Nephron (organoid): ENCODE data around the gene GRAMD1B.

Experiments
- H3K27ac Mint-ChIP-seq, 3 experiments: 2 replicates each; pipeline ENCODE4 v1.8.0; 2020; ENCODE audit warnings: mixed read lengths in 3 of 3, mild to moderate bottlenecking in 2 of 3, moderate library complexity in 1 of 3
- H3K27me3 Mint-ChIP-seq: 2 replicates; pipeline ENCODE4 v1.8.0; 2021; ENCODE audit warnings: low read depth, mild to moderate bottlenecking, moderate library complexity, mixed read lengths
- H3K36me3 Mint-ChIP-seq: 2 replicates; pipeline ENCODE4 v1.8.0; 2020; ENCODE audit warnings: low read depth, mixed read lengths
- H3K4me1 Mint-ChIP-seq: 2 replicates; pipeline ENCODE4 v1.8.0; 2020; ENCODE audit warnings: mixed read lengths
- H3K4me3 Mint-ChIP-seq, 3 experiments: 2 replicates each; pipeline ENCODE4 v1.8.0; 2020; ENCODE audit warnings: mild to moderate bottlenecking in 3 of 3, mixed read lengths in 3 of 3, moderate library complexity in 2 of 3
- H3K9me3 Mint-ChIP-seq: 2 replicates; pipeline ENCODE4 v1.8.0; 2020; ENCODE audit warnings: mixed read lengths
- TF ChIP-seq, protein P1 (sequence below), 3 experiments: fragments of 200-600 bp; sonication (generic); IDR thresholded peaks; one replicate each; pipeline ENCODE4 v1.5.0; 2021; ENCODE audit warnings: antibody characterized with exemption in 3 of 3; ENCODE audit not compliant: unreplicated experiment in 3 of 3

Gene GRAMD1B

DNA sequence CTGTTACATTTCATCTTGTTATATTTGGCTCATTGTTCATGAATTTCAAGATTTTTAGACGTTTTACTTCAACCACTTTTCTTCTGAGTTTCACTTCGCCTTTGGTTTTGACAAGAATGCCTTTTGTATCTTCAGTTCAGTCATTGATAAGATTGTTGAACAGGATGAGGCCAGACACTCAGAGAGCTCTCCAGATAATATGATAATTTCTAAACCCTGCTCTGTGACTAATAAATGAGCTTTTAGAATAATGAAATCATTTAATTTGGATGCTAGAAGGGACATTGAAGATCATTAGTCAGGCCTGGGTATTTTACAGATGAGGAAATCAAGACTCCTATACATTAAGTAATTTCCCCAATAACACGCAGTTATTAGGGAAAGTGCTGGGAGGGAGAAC, 37.2 kb upstream of the GRAMD1B start:
- peaks cover 7% of the 10 kb centered on the region for H3K4me1 Mint-ChIP-seq
- H3K36me3 Mint-ChIP-seq, result no peaks in the 10 kb centered on the region
- peaks cover 7% of the 10 kb centered on the region for H3K27me3 Mint-ChIP-seq
- no peaks in the 10 kb centered on the region for H3K9me3 Mint-ChIP-seq
- H3K27ac Mint-ChIP-seq, result no peak overlapping the region
- H3K4me3 Mint-ChIP-seq, result no peak overlapping the region
- TF ChIP-seq, protein P1, sequence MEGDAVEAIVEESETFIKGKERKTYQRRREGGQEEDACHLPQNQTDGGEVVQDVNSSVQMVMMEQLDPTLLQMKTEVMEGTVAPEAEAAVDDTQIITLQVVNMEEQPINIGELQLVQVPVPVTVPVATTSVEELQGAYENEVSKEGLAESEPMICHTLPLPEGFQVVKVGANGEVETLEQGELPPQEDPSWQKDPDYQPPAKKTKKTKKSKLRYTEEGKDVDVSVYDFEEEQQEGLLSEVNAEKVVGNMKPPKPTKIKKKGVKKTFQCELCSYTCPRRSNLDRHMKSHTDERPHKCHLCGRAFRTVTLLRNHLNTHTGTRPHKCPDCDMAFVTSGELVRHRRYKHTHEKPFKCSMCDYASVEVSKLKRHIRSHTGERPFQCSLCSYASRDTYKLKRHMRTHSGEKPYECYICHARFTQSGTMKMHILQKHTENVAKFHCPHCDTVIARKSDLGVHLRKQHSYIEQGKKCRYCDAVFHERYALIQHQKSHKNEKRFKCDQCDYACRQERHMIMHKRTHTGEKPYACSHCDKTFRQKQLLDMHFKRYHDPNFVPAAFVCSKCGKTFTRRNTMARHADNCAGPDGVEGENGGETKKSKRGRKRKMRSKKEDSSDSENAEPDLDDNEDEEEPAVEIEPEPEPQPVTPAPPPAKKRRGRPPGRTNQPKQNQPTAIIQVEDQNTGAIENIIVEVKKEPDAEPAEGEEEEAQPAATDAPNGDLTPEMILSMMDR (IDR thresholded peaks at IDR 0.05; ENCODE audit: unreplicated experiment in 3 of 3), result no peak

DNA sequence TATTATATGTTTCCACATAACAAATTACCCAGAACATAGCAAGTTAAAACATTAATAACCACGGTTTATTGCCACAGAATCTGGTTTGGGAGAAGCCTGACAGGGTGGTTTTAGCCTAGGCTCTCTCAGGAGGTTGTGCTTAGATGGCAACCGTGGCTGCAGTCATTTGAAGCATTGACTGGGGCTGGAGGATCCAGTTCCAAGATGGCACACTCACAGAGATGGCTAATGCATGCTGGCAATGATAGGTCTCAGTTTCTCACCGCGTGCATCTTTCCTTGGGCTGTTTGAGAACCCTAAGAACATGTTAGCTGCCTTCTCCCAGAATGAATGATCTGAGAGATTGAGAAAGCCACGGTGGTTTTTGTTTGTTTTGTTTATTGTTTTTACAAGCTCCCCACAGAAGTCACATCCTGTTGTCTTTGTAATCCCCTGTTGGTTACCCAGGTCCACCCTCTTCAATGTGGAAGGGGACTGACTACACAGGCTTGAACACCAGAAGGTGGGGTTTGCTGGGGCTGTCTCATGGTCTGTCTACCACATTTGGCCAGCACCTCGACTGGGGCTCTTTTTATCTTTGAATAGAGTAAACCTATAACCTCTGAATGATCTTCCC, 36.6 kb upstream of the GRAMD1B start:
- TF ChIP-seq, protein P1 (IDR thresholded peaks at IDR 0.05; ENCODE audit: unreplicated experiment in 3 of 3), result no peak
- Mint-ChIP-seq H3K4me3 (no peak overlapping the region), H3K27ac (no peak overlapping the region), H3K27me3 (peaks cover 5% of the 10 kb centered on the region), H3K9me3 (no peaks in the 10 kb centered on the region), H3K36me3 (no peaks in the 10 kb centered on the region), H3K4me1 (peaks cover 7% of the 10 kb centered on the region)

DNA sequence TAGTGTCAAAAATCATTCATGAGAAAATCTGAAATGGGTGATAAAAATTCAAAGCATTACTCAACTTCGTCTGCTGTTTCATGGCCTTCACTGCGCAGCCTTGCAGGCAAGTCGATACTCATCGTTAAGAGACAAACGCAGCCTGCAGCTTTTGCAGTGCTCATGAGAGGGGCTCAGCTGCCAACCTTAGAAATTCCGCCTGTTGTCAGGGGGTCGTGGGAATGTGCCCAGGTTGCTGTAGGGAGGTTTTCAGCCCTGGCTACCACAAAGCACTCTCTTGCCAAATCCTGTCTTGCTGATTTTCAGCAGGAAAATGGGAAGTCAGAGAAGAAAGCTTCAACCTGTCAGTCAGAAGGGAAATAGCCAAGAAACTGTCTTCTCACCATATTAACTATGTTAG, 25.4 kb upstream of the GRAMD1B start:
- peaks cover 24% of the 10 kb centered on the region for H3K4me1 Mint-ChIP-seq
- H3K27me3 Mint-ChIP-seq, result peaks cover 19% of the 10 kb centered on the region
- H3K4me3 Mint-ChIP-seq, result no peak overlapping the region
- H3K9me3 Mint-ChIP-seq, result no peaks in the 10 kb centered on the region
- TF ChIP-seq, protein P1 (IDR thresholded peaks at IDR 0.05; ENCODE audit: unreplicated experiment in 3 of 3), result no peak
- H3K36me3 Mint-ChIP-seq, result no peaks in the 10 kb centered on the region
- no peak overlapping the region for H3K27ac Mint-ChIP-seq

DNA sequence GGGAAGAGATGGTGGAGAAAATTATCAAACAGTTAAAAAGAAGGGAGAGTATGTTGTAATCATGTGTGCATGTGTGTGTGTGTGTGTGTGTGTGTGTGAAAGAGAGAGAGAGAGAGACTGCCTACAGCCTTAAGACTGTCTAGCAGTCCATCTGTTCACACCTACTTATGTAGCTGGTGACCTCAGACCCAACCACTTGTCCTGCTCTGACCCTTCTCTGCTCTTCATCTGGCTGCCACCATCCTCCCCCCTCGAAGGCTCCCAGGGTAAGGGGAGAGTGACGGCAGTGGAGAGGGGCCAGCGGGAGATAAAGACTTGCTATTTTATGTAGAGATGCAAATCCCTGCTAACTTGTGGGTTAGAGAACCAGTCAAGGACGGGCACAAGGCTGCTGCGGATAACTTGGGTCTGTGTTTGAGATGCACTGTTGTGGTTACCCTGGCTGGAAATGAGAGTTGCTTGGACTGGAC, 24.9 kb upstream of the GRAMD1B start:
- no peaks in the 10 kb centered on the region for H3K9me3 Mint-ChIP-seq
- H3K27me3 Mint-ChIP-seq, result peaks cover 19% of the 10 kb centered on the region
- no peak overlapping the region for H3K27ac Mint-ChIP-seq
- TF ChIP-seq, protein P1 (IDR thresholded peaks at IDR 0.05; ENCODE audit: unreplicated experiment in 3 of 3), result no peak
- no peaks in the 10 kb centered on the region for H3K36me3 Mint-ChIP-seq
- H3K4me3 Mint-ChIP-seq, result no peak overlapping the region
- peaks cover 24% of the 10 kb centered on the region for H3K4me1 Mint-ChIP-seq

DNA sequence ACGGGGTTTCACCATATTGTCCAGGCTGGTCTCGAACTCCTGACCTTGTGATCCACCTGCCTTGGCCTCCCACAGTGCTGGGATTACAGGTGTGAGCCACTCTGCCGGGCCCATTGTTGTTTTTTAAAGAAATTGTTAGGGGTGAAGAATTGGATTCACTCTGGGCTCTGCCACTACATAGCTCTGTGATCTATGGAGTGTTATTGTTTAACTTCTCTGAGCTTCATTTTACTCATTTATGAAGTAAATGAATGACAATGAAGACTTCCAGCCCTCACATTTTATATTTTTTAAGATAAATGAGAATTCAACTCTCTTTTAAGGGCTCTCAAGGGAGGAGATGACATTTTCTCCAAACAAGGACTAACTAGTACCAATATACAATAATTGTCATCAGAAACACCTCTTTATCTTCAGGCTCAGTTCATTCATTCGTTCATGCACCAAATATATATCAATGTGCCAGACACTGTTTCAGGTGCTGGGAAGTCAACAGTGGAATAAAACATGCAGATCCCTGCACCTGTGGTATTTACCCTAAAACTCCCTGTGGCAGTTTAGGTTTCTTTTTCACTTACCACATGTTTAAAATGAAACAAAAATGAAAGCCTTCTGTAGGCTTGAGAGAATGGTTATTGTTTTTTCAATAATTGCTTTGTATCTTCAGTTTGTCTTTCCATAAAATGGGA, 23.5 kb upstream of the GRAMD1B start:
- H3K4me1 Mint-ChIP-seq, result peaks cover 24% of the 10 kb centered on the region
- H3K27me3 Mint-ChIP-seq, result peaks cover 19% of the 10 kb centered on the region
- no peaks in the 10 kb centered on the region for H3K36me3 Mint-ChIP-seq
- no peaks in the 10 kb centered on the region for H3K9me3 Mint-ChIP-seq
- no peak overlapping the region for H3K4me3 Mint-ChIP-seq
- no peak overlapping the region for H3K27ac Mint-ChIP-seq
- TF ChIP-seq, protein P1 (IDR thresholded peaks at IDR 0.05; ENCODE audit: unreplicated experiment in 3 of 3), result no peak
